Measurements from ENCODE around the gene JAKMIP1.

DNA sequence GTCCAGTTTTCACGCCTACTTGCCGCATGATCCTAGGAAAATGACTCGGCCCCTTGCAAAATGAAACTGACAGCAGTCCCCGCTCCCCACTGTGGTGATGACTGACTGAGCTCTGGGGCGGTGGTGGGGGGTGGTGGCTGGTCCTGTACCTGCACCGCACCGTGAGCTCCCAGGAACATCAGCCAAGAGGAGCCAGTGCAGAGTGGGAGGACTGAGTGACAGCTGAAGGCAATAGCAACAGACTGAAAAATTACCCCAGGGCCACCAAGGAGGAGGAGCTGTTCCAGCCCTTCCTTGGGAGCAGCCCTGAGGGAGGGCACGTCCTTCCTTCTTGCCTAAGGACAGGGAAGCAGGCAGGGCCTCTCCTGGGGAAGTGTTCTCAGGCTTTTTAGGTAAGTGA, 179.7 kb downstream of the JAKMIP1 start:
- TF ChIP-seq CTCF (IDR thresholded peaks at IDR 0.05; ENCODE audit: low read depth, low read length, poor library complexity, severe bottlenecking), result no peak
- TF ChIP-seq EZH2phosphoT487 (IDR thresholded peaks at IDR 0.05; ENCODE audit: borderline replicate concordance, low read length), result no peak
